ENCODE data around the gene LRIG1. TPM values are rescaled to one million over a fixed set of nuclear protein-coding genes. Genes with fewer than 3 reads are reported as not detected.

Gene LRIG1
- total RNA-seq, 4 donors from 2014 or later: 42.3 to 152 (median 66.1) TPM

- no peak for TF ChIP-seq CTCF (IDR thresholded peaks at IDR 0.05; ENCODE audit: low read depth)
Observed at GRCh38 chr3:66520724-66521123, 19.9 kb upstream of the LRIG1 start.

- TF ChIP-seq CTCF (IDR thresholded peaks at IDR 0.05; ENCODE audit: low read depth): no peak
Observed at GRCh38 chr3:66518644-66519043, 17.8 kb upstream of the LRIG1 start.

GRCh38 chr3:66518126-66518525 is 17.3 kb upstream of the LRIG1 start:
- no peak for TF ChIP-seq CTCF (IDR thresholded peaks at IDR 0.05; ENCODE audit: low read depth)

- no peak for TF ChIP-seq CTCF (IDR thresholded peaks at IDR 0.05; ENCODE audit: low read depth)
Observed at GRCh38 chr3:66517241-66517640, 16.4 kb upstream of the LRIG1 start.

GRCh38 chr3:66508461-66508860 is 7.6 kb upstream of the LRIG1 start:
- TF ChIP-seq CTCF (IDR thresholded peaks at IDR 0.05; ENCODE audit: low read depth): no peak

GRCh38 chr3:66507423-66508260 is 6.8 kb upstream of the LRIG1 start:
- no peak for TF ChIP-seq CTCF (IDR thresholded peaks at IDR 0.05; ENCODE audit: low read depth)

GRCh38 chr3:66506154-66506553 is 5.3 kb upstream of the LRIG1 start:
- TF ChIP-seq CTCF (IDR thresholded peaks at IDR 0.05; ENCODE audit: low read depth): no peak

Measured in subcutaneous adipose tissue (tissue), 4 donors.